Head of caudate nucleus (tissue), 42 donors: ENCODE measurements around the gene TRABD.
"Not testable (repeated sequence)": the region's sequence is repeated elsewhere in the genome, so short reads cannot be mapped to it uniquely, and the experiment has no call there.

Source experiments
- DNase-seq, 42 donors: peaks; one replicate each; pipeline versions ENCODE4 v3.0.0 to v3.0.0-alpha.2; 2020 to 2021; ENCODE audit warnings: mixed read lengths in 7 of 42
- intact Hi-C: fragments of 100-400 bp; cut with DNase I; formaldehyde crosslinking; loops from one replicate; pipeline ENCODE4 v1.15.0; 2022

Gene TRABD

GRCh38 chr22:50150161-50151129, 35.3 kb upstream of the TRABD start:
- no peak for DNase-seq
- intact Hi-C loops = no loop called here

GRCh38 chr22:50151571-50152537, 33.9 kb upstream of the TRABD start:
- intact Hi-C loops = no loop called here
- DNase-seq = no peak

DNA sequence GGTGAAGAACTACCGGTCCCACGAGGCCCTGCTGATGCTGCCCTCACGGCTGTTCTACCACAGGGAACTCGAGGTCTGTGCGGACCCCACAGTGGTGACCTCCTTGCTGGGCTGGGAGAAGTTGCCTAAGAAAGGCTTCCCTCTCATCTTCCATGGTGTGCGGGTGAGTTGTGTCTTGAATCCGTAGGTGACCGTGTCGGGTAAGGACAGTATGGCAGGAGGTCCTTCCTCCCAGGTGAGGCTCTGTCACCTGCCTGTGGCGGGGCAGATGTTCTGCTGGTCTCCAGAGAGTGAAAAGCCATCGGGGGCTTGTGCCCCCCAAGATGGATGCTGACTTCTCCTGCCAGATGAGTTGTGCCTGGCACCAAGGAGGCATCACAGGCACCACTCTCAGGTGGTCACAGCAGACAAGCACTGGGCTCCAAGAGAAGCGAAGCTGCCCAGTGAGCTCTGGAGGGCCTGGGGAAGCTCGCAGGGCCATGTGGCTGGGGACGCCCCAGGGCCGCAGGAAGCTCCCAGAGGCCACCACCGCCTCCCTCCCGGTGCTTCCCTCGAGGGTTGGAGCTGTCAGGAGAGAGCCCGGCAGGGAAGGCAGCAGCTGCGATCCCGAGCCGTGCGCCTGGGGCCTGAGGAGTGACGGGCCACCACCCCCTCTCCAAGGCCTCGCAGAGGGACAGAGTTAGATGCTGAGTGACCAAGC, 32.5 kb upstream of the TRABD start:
- intact Hi-C loops = no loop called here
- DNase-seq = no peak

DNA sequence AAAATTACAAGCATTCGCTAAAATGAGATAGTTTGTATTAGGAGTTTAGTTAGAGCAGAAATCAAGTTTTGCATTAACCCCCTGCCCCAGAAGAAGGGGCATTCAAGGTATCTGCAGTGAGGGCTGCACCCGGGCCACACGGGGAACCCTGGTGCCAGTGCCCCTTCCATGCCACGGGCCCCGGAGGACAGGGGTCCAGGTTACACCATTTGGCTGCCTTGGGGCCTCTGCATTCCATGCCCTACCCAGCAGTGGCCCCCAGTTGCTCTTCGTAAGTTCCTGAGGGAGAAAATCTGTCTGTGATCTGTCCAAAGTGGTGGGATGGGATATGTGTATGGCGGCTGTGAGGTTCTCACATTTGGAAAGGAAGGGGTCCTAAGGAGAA, 32.0 kb upstream of the TRABD start:
- no peak for DNase-seq
- intact Hi-C loops = no loop called here

DNA sequence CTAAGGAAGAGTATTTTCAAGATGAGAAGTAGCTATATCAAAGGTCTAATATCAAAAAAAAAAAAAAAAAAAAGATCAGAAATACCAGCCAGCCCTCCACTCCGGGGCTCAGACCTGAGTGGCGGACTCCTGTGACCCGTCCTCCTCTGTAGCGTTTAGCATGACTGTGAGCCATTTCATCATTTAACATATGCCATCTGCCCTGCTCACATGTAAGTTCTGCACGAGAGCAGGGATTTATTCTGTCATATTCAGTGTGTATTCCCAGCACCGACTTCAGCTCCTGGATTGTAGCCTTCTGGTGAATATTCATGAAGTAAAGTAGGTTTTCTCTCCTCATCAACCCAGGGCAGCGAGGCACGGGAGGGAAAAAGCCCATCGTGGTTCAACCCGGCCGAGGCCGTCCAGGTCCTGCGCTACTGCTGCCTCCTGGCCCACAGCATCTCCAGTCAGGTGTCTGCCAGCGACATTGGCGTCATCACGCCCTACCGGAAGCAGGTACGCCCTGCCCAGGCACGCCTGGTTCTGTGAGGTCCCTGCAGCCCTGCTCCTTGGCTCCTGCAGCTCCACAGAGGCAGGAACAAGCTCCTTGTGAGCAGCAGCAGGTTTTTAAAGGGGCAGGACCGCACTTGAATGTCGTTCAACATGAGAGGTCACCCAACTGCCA, 27.9 kb upstream of the TRABD start:
- intact Hi-C loops = no loop called here
- peak in 10 of 42 donors; percentile 21 to 64 (median 42) for DNase-seq

- DNase-seq = no peak
- intact Hi-C loops = no loop called here
These were observed 24.8 kb upstream of the TRABD start for GRCh38 chr22:50160947-50161346.

DNA sequence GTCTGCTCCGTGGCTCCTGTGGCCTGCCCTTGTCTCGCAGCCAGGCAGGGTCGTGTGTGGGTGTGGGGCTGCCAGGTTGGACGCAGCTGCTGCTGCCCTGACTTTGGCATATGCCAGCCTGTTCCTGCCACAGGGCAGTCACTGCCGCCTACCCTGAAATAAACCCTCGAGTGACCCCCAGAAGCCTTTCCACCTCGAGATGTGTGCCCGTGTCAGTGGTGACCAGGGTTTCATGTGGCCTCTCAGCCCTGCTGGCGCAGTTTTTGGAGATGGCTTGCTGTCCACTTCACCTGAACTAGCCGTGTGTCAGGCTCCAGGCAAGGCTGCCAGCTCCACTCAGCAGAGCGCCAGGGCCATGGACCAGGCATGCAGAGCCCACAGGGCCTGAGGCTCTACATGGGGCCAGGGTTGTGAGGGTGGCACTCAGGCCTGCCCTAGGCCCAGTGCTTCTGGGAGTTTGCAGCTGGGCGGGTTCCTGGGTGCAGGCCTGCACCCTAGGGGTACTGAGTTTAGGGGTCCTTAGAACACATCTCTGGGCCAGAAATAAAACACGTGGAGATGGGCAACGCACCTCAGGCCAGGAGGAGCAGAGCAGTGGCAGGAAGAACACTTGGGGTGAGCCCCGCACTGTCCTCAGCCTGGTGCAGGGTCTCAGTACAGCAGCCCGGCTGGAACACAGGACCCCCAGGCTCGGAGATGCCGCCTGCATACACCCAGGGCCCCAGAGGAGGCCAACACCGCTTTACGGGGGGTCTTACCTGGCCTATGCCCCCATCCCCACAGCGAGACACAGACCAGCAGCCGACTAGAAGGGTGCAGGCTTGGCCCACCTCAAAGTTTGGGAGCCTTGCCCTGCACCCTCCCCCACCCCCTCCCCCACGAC, 24.0 kb upstream of the TRABD start:
- DNase-seq = peak in 1 of 42 donors; percentile 34
- intact Hi-C loops = no loop called here

DNA sequence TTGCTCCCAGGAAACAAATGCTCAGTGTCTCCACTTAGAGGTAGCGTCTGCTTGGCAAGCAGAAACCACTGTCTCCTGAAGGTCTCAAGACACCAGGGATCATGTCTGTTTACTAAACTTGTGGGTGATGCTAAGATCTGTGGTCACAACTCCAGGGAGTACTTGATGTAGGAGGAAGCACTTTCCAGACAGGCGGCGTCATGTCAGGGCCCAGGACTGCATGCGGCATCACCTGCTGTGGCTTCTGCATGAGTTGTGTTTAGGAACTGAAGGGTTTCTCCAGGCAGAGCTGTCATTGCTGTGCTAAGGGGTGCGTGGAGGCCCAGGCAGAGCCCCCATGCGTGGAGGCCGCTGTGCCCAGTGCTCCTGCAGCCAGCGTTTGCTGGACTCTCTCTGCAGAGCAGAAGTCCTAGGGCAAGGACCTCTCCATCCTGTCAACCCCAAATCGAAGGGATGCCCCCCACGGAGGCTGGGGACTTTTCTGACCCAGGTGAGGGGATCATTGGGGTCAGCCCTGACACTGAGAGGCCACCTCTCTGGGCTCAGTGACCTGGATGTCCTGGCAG, 23.2 kb upstream of the TRABD start:
- intact Hi-C loops = no loop called here
- no peak for DNase-seq

DNA sequence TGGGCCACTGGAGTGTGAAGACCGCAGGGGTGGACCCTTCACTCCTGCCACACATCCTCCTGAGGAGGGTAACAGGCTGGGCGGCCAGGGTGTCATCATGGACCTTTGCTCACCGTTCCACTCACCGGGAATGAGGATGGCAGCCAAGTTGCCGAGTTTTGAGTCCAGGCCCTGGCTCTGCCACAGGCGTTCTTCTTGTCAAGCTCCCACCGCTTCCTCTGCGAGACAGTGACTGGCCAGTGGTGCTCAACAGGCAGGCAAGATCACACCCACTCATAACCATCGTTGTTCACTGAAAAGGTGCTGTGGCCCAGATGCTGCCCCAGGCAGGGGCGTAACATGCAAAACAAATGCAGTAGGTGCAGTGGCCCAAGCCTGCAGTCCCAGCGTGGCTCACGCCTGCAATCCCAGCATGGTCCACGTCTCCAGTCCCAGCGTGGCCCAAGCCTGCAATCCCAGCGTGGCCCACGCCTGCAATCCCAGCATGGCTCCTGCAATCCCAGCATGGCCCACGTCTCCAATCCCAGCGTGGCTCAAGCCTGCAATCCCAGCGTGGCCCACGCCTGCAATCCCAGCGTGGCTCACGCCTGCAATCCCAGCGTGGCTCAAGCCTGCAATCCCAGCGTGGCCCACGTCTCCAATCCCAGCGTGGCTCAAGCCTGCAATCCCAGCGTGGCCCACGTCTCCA, 20.1 kb upstream of the TRABD start:
- DNase-seq = no peak
- intact Hi-C loops = no loop called here

GRCh38 chr22:50167689-50168489, 17.8 kb upstream of the TRABD start:
- intact Hi-C loops = no loop called here
- DNase-seq = no peak

DNA sequence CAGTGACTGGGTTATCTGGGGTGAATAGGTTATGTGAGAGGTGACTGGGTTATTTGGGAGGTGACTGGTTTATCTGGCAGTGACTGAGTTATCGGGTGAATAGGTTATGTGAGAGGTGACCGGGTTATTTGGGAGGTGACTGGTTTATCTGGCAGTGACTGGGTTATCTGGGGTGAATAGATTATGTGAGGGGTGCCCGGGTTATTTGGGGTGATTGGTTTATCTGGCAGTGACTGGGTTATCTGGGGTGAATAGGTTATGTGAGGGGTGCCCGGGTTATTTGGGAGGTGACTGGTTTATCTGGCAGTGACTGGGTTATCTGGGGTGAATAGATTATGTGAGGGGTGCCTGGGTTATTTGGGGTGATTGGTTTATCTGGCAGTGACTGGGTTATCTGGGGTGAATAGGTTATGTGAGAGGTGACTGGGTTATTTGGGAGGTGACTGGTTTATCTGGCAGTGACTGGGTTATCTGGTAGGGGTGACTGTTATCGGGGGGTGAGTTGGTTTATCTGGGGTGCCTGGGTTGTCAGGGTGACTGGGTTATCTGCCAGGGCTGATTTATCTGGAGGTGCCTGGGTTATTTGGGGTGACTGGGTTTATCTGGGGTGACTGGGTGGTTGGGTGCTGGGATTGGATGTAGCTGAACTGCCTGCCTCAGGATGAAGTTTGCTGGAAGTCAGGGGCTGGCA, 17.1 kb upstream of the TRABD start:
- peak in 2 of 42 donors; percentile 5 to 35 for DNase-seq
- intact Hi-C loops = not testable (repeated sequence)

DNA sequence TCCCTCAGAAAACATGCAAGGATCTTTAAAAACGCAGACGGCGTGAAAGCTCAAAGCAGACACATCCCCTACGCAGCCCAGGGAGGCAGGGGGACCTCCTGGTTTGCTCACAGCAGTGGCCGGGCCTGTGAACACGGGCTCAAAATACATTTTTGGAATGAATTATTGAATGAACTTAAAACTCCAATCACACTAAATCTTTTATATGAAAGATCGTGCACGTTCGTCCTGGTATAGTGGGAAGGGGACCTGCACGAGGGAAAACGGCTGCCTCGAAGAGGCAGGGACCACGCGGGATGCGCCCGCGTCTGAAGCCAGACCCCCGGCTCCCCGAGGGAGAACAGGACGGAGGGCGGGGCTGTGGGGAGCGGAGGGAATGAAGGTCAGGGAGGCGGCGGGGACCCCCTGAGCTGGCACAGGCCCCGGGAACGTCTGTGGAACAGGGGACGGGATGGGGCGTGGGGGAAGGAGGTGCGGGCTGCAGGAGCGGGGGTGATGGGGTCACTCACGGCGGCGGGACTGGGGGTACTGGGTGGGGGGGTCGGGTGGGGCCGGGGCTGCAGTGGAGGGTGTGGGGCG, 16.4 kb upstream of the TRABD start:
- DNase-seq = peak in 1 of 42 donors; percentile 33
- intact Hi-C loops = no loop called here

- intact Hi-C loops = no loop called here
- DNase-seq = peak in 1 of 42 donors; percentile 38
These were observed 15.9 kb upstream of the TRABD start for GRCh38 chr22:50169774-50170341.

DNA sequence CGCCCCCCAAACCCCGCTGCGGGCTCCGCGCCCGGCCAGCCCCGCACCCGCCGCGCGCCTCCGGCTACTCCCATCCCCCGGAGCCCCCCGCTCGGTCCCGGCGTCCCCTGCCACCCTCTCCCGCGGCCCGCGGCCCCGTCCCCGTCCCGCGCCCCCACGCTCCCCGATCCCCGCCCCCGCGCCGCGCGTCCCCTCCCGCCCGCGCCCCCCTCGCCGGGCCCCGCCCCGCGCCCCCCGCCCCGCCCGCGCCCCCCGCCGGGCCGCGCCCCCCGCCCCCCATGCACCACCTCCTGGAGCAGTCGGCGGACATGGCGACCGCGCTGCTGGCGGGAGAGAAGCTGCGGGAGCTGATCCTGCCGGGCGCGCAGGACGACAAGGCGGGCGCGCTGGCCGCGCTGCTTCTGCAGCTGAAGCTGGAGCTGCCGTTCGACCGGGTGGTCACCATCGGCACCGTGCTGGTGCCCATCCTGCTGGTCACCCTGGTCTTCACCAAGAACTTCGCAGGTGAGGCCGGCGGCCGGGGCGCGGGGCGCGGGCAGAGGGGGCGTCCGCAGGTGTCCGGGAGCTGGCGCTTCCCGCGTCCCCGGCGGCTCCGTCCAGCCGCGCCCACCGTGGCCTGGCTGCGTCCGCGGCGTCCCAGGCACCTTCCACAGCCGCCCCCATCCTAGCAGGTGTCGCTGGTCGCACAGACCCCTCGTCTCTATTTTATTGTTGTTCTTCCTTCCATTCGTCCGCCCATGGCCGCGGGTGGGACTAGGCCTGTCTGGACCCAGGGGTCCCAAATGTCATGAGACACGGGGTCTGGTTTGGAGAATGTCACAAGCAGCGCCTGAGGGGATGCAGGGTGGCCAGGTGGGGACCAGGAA, 15.0 kb upstream of the TRABD start, which contains the start of gene PANX2:
PANX2 (plus strand) TSS at position 279 of the 866 bp plus-strand sequence; CDS start at position 279, 0 bp downstream.
- peak in 1 of 42 donors; percentile 6 for DNase-seq
- intact Hi-C loops = no loop called here
